ENCODE measurements around the gene FBXW9. TPM values are rescaled to one million over a fixed set of nuclear protein-coding genes. Genes with fewer than 3 reads are reported as not detected.

Gene FBXW9
- total and polyA plus RNA-seq, 12 donors, result 2.1 to 14.7 (median 9.6) TPM

- TF ChIP-seq POLR2A (IDR thresholded peaks at IDR 0.05), result no peak
- TF ChIP-seq, protein P1, sequence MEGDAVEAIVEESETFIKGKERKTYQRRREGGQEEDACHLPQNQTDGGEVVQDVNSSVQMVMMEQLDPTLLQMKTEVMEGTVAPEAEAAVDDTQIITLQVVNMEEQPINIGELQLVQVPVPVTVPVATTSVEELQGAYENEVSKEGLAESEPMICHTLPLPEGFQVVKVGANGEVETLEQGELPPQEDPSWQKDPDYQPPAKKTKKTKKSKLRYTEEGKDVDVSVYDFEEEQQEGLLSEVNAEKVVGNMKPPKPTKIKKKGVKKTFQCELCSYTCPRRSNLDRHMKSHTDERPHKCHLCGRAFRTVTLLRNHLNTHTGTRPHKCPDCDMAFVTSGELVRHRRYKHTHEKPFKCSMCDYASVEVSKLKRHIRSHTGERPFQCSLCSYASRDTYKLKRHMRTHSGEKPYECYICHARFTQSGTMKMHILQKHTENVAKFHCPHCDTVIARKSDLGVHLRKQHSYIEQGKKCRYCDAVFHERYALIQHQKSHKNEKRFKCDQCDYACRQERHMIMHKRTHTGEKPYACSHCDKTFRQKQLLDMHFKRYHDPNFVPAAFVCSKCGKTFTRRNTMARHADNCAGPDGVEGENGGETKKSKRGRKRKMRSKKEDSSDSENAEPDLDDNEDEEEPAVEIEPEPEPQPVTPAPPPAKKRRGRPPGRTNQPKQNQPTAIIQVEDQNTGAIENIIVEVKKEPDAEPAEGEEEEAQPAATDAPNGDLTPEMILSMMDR (IDR thresholded peaks at IDR 0.05), result no peak
- Histone ChIP-seq H3K9me3 (replicated peaks in 1 of 3) (no peaks in the 10 kb centered on the region), H3K27me3 (no peaks in the 10 kb centered on the region), H3K36me3 (replicated peaks in 1 of 2) (peaks cover 0 to 8% of the 10 kb centered on the region in 2 donors), H3K4me1 (replicated peaks in 1 of 2) (peaks cover 8 to 13% of the 10 kb centered on the region in 2 donors), H3K27ac (no peak overlapping the region), H3K4me3 (no peak overlapping the region)
- DNase-seq, result no peak
- intact Hi-C loops (cut with DNase I), result no loop called here
- 93 to 97% (median 94%) methylated on average over 9 to 10 of the region's 10 CpGs for WGBS, 4 donors
Measured at GRCh38 chr19:12649941-12650340, 46.5 kb downstream of the FBXW9 start.

GRCh38 chr19:12648088-12648487, 48.3 kb downstream of the FBXW9 start:
- Histone ChIP-seq H3K4me1 (replicated peaks in 1 of 2) (peaks cover 8 to 13% of the 10 kb centered on the region in 2 donors), H3K9me3 (replicated peaks in 1 of 3) (no peaks in the 10 kb centered on the region), H3K27me3 (no peaks in the 10 kb centered on the region), H3K27ac (peak overlapping the region in 1 of 5 donors; percentile 46), H3K36me3 (replicated peaks in 1 of 2) (peaks cover 0 to 8% of the 10 kb centered on the region in 2 donors), H3K4me3 (peak overlapping the region in 2 of 4 donors; percentile 23 to 57)
- 6 to 20% (median 8%) methylated on average over 7 to 29 of the region's 29 CpGs for WGBS, 4 donors
- DNase-seq, result peak in 3 of 7 donors; percentile 33 to 56 (median 43)
- intact Hi-C loops (cut with DNase I), result no loop called here
- TF ChIP-seq, protein P1 (IDR thresholded peaks at IDR 0.05), result peak in 3 of 6 experiments; percentile 15 to 37 (median 31)
- no peak for TF ChIP-seq POLR2A (IDR thresholded peaks at IDR 0.05)

- H3K4me1 ChIP-seq (replicated peaks in 1 of 2), result peaks cover 8 to 13% of the 10 kb centered on the region in 2 donors
- no peak for TF ChIP-seq POLR2A (IDR thresholded peaks at IDR 0.05)
- TF ChIP-seq, protein P1 (IDR thresholded peaks at IDR 0.05), result peak in 1 of 6 experiments; percentile 9
- H3K36me3 ChIP-seq (replicated peaks in 1 of 2), result peaks cover 0 to 8% of the 10 kb centered on the region in 2 donors
- peak overlapping the region in 2 of 4 donors; percentile 23 to 57 for H3K4me3 ChIP-seq
- intact Hi-C loops (cut with DNase I), result no loop called here
- no peaks in the 10 kb centered on the region for H3K9me3 ChIP-seq (replicated peaks in 1 of 3)
- 9 to 24% (median 19%) methylated on average over 17 to 31 of the region's 31 CpGs for WGBS, 4 donors
- DNase-seq, result peak; percentile 81 to 92 (median 85)
- H3K27me3 ChIP-seq, result no peaks in the 10 kb centered on the region
- peak overlapping the region in 1 of 5 donors; percentile 46 for H3K27ac ChIP-seq
Measured at GRCh38 chr19:12647490-12648071, 48.9 kb downstream of the FBXW9 start.

GRCh38 chr19:12647047-12647446, 49.4 kb downstream of the FBXW9 start:
- H3K27ac ChIP-seq, result no peak overlapping the region
- intact Hi-C loops (cut with DNase I), result no loop called here
- WGBS, 4 donors, result 74 to 79% (median 76%) methylated on average over 8 of the region's 8 CpGs
- DNase-seq, result peak in 1 of 7 donors; percentile 42
- peaks cover 8 to 13% of the 10 kb centered on the region in 2 donors for H3K4me1 ChIP-seq (replicated peaks in 1 of 2)
- H3K4me3 ChIP-seq, result peak overlapping the region in 1 of 4 donors; percentile 57
- no peaks in the 10 kb centered on the region for H3K27me3 ChIP-seq
- TF ChIP-seq, protein P1 (IDR thresholded peaks at IDR 0.05), result no peak
- no peak for TF ChIP-seq POLR2A (IDR thresholded peaks at IDR 0.05)
- H3K36me3 ChIP-seq (replicated peaks in 1 of 2), result peaks cover 0 to 8% of the 10 kb centered on the region in 2 donors
- H3K9me3 ChIP-seq (replicated peaks in 1 of 3), result no peaks in the 10 kb centered on the region
